Measurements from ENCODE around the gene UQCC3.

The UQCC3 gene

DNA sequence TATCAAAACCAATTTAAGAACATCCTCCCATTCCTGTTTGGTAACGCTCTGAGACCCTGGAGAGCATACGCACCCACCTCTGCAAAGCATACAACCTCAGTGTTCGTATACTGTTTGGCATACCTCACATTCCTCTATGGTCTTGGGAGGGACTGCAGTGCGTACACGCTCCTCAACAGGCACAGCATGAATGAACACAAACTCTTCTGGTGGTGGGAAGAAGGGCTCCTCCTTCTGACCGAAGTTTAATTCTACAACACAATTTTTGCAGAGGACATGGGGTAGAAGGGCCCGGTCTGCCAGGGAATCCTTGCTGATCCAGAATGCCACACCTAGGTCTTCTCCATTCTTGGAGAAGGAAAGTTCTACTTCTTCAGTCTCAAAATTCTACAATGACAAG is 50.5 kb downstream of the UQCC3 start:
- TF ChIP-seq, protein P1, sequence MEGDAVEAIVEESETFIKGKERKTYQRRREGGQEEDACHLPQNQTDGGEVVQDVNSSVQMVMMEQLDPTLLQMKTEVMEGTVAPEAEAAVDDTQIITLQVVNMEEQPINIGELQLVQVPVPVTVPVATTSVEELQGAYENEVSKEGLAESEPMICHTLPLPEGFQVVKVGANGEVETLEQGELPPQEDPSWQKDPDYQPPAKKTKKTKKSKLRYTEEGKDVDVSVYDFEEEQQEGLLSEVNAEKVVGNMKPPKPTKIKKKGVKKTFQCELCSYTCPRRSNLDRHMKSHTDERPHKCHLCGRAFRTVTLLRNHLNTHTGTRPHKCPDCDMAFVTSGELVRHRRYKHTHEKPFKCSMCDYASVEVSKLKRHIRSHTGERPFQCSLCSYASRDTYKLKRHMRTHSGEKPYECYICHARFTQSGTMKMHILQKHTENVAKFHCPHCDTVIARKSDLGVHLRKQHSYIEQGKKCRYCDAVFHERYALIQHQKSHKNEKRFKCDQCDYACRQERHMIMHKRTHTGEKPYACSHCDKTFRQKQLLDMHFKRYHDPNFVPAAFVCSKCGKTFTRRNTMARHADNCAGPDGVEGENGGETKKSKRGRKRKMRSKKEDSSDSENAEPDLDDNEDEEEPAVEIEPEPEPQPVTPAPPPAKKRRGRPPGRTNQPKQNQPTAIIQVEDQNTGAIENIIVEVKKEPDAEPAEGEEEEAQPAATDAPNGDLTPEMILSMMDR (IDR thresholded peaks at IDR 0.05; ENCODE audit: poor library complexity, severe bottlenecking): no peak
- Histone ChIP-seq H3K27me3 (ENCODE audit: insufficient read depth, poor library complexity, severe bottlenecking) (no peaks in the 10 kb centered on the region), H3K36me3 (ENCODE audit: low read depth) (peaks cover 94% of the 10 kb centered on the region), H3K4me1 (ENCODE audit: insufficient read depth, poor library complexity, severe bottlenecking) (peaks cover 5% of the 10 kb centered on the region), H3K4me3 (ENCODE audit: severe bottlenecking) (no peak overlapping the region), H3K27ac (ENCODE audit: poor library complexity, severe bottlenecking) (no peak overlapping the region), H3K9me3 (ENCODE audit: severe bottlenecking) (no peaks in the 10 kb centered on the region)
- DNase-seq (ENCODE audit: low spot score) (no peak), ATAC-seq (ENCODE audit: low read depth) (no peak)

Measured in RWPE2 (cell line).